Endothelial cell of umbilical vein (primary cell): ENCODE data around the gene TRIM68. TPM values are rescaled to one million over a fixed set of nuclear protein-coding genes. Genes with fewer than 3 reads are reported as not detected.

ENCODE experiments used
- BruUV-seq: library from RNA; stranded (reverse); fragments of 400-500 nt; replicated peaks from 2 replicates; lab custom pipeline; 2021; lab: Mats Ljungman, UMichigan
- CTCF ChIA-PET: fragments of 300-600, 350-600 bp; sonication (Branson Sonifier 250); formaldehyde crosslinking; loops from one replicate; lab custom pipeline; 2021; ENCODE audit warnings: antibody characterized with exemption, inconsistent platforms; lab: Charles Lee
- POLR2A ChIA-PET: fragments of 300-600, 350-600 bp; sonication (Branson Sonifier 250); formaldehyde crosslinking; loops from one replicate; lab custom pipeline; 2021; ENCODE audit warnings: antibody characterized with exemption, inconsistent platforms; lab: Charles Lee
- DNase-seq: peaks from one replicate; pipeline ENCODE4 v3.0.0-alpha.2; 2011; ENCODE audit warnings: low read depth, low spot score
- FAIRE-seq: peaks from 2 replicates; lab custom pipeline; 2011; peaks lifted over from hg19 to GRCh38; lab: Jason Lieb, UNC
- H2AFZ ChIP-seq: 2 replicates; pipeline ENCODE4 v1.6.0; 2012; ENCODE audit warnings: low read depth, low read length, control low read depth, inconsistent platforms
- H3K27ac ChIP-seq: 2 replicates; pipeline ENCODE4 v1.5.1; 2011; ENCODE audit warnings: low read depth, mild to moderate bottlenecking, control low read depth, low read length, moderate library complexity; ENCODE audit not compliant: insufficient read depth
- H3K27me3 ChIP-seq, 2 experiments: 2 replicates each; pipeline versions ENCODE4 v1.6.0 to v1.6.1; 2011; ENCODE audit warnings: low read length in 2 of 2, mixed read lengths in 1 of 2; ENCODE audit not compliant: control insufficient read depth in 2 of 2, insufficient read depth in 2 of 2
- H3K36me3 ChIP-seq, 2 experiments: 2 replicates in 1 of 2; 3 replicates in 1 of 2; pipeline ENCODE4 v1.5.1; 2011; ENCODE audit warnings: low read length in 2 of 2, mild to moderate bottlenecking in 1 of 2, moderate library complexity in 1 of 2; ENCODE audit not compliant: control insufficient read depth in 2 of 2, insufficient read depth in 2 of 2; ENCODE audit errors: extremely low read depth in 1 of 2
- H3K4me1 ChIP-seq: 3 replicates; pipeline ENCODE4 v1.5.1; 2011; ENCODE audit warnings: mild to moderate bottlenecking, low read length; ENCODE audit not compliant: control insufficient read depth, insufficient read depth; ENCODE audit errors: extremely low read depth
- H3K4me2 ChIP-seq: 2 replicates; pipeline ENCODE4 v1.6.1; 2011; ENCODE audit warnings: low read length, control low read depth, mixed read lengths; ENCODE audit not compliant: insufficient read depth
- H3K4me3 ChIP-seq, 3 experiments: fragments of 200-600 bp in 1 of 3; sonication (generic), shearing (Covaris generic) in 1 of 3; replicated peaks in 1 of 3; 2 replicates each; pipeline ENCODE4 v1.5.1; 2011 to 2016; ENCODE audit warnings: control low read depth in 3 of 3, low read length in 3 of 3, mild to moderate bottlenecking in 2 of 3, inconsistent platforms in 1 of 3, low read depth in 1 of 3, moderate library complexity in 1 of 3; ENCODE audit not compliant: insufficient read depth in 1 of 3
- H3K79me2 ChIP-seq: 2 replicates; pipeline ENCODE4 v1.6.0; 2012; ENCODE audit warnings: low read length, inconsistent platforms; ENCODE audit not compliant: control insufficient read depth, insufficient read depth
- H3K9ac ChIP-seq: replicated peaks from 2 replicates; pipeline ENCODE3; 2011; ENCODE audit warnings: low read length, control low read depth; ENCODE audit not compliant: insufficient read depth; ENCODE audit errors: extremely low read depth
- H3K9me1 ChIP-seq: replicated peaks from 3 replicates; pipeline ENCODE4 v1.6.0; 2011; ENCODE audit warnings: mild to moderate bottlenecking, low read length; ENCODE audit not compliant: control insufficient read depth, insufficient read depth; ENCODE audit errors: extremely low read depth
- H3K9me3 ChIP-seq: replicated peaks from 2 replicates; pipeline ENCODE4 v1.5.1; 2012; ENCODE audit warnings: low read length, inconsistent platforms; ENCODE audit not compliant: control insufficient read depth, insufficient read depth
- H4K20me1 ChIP-seq: replicated peaks from 2 replicates; pipeline ENCODE3; 2011; ENCODE audit warnings: mild to moderate bottlenecking, low read length; ENCODE audit not compliant: control insufficient read depth, insufficient read depth; ENCODE audit errors: extremely low read depth
- EZH2 ChIP-seq: IDR thresholded peaks from 2 replicates; pipeline ENCODE4 v1.6.1; 2012; ENCODE audit warnings: borderline replicate concordance, low read depth, mild to moderate bottlenecking, moderate library complexity, low read length, inconsistent platforms; ENCODE audit not compliant: severe bottlenecking
- FOS ChIP-seq: IDR thresholded peaks from 2 replicates; pipeline ENCODE4 v1.6.1; 2011; ENCODE audit warnings: mild to moderate bottlenecking, low read length, moderate library complexity, borderline replicate concordance; ENCODE audit not compliant: insufficient read depth
- GATA2 ChIP-seq: IDR thresholded peaks from 2 replicates; pipeline ENCODE4 v1.7.0; 2011; ENCODE audit warnings: low read depth, mild to moderate bottlenecking, moderate library complexity, mixed read lengths, low read length; ENCODE audit not compliant: insufficient read length, insufficient read depth
- JUN ChIP-seq: IDR thresholded peaks from 2 replicates; pipeline ENCODE4 v1.6.1; 2011; ENCODE audit warnings: borderline replicate concordance, low read depth; ENCODE audit not compliant: insufficient read length, insufficient read depth
- MYC ChIP-seq: IDR thresholded peaks from one replicate; pipeline ENCODE4 v1.6.1; 2011; ENCODE audit warnings: mild to moderate bottlenecking, low read depth, low read length
- POLR2A ChIP-seq: IDR thresholded peaks from 2 replicates; pipeline ENCODE4 v1.6.1; 2012; ENCODE audit warnings: low read depth, mild to moderate bottlenecking, control low read depth, low read length
- POLR2AphosphoS5 ChIP-seq: IDR thresholded peaks from 2 replicates; pipeline ENCODE4 v1.6.1; 2012; ENCODE audit warnings: low read depth, mild to moderate bottlenecking, control low read depth, low read length, moderate library complexity; ENCODE audit not compliant: insufficient read depth
- dilution Hi-C: fragments of 300-500 bp; cut with MboI; formaldehyde crosslinking; loops from one replicate; pipeline ENCODE4 v1.15.0; 2019; ENCODE audit warnings: low sequenced_read_pairs; ENCODE audit not compliant: extremely low pct_ligation_motif_present
- intact Hi-C: fragments of 100-400 bp; cut with micrococcal nuclease; formaldehyde crosslinking; loops from one replicate; pipeline ENCODE4 v1.10.0; 2022
- polyA plus RNA-seq, 4 experiments: library from polyadenylated mRNA; depleted of rRNA in 3 of 4; stranded (reverse) in 3 of 4; unstranded in 1 of 4; fragments of >200 nt; gene quantifications; 2 replicates each; pipeline versions ENCODE4 v1.2.1 to v1.2.3, GENCODE V29; 2011 to 2012; ENCODE audit warnings: missing spikeins in 1 of 4
- total RNA-seq: library from RNA; stranded (reverse); gene quantifications from 2 replicates; pipeline ENCODE4 v1.2.3, GENCODE V29; 2021
- TF ChIP-seq, protein P1 (sequence below), 2 donors: IDR thresholded peaks; 1 replicate in 1 of 2; 2 replicates in 1 of 2; pipeline ENCODE4 v1.5.1; 2011; ENCODE audit warnings: low read length in 2 of 2, mild to moderate bottlenecking in 2 of 2, moderate library complexity in 2 of 2, control low read depth in 1 of 2, inconsistent platforms in 1 of 2, low read depth in 1 of 2; ENCODE audit not compliant: insufficient read depth in 1 of 2; ENCODE audit errors: extremely low read depth in 1 of 2
- TF ChIP-seq, protein P2 (sequence below): IDR thresholded peaks from 2 replicates; pipeline ENCODE4 v1.6.1; 2011; ENCODE audit not compliant: insufficient read depth, insufficient read length

The TRIM68 gene
- total and polyA plus RNA-seq, 2 donors (not counting 3 experiments of a cell fraction or from before 2014, with no cell fraction given), result 8.1 to 11.3 TPM

DNA sequence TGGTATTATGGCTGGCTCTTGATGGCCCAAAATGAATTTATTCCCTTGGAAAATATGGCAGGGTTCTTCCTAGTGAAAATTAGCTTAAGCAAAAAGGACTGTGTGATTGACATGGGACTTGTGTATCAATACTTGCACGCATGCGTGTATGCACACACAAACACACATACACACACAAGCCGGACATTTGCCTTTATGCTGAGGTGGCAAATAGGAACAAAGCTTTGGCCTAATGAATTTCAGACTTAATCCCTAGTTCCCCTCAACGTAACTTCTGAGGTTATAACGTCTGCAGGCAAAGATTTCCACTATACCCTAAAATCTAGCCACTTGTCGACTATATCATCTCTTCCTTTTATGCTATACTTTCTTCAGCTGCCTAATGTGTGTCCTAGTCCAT lies 29.4 kb downstream of the TRIM68 start:
- Histone ChIP-seq H3K4me3 (no peak overlapping the region), H3K79me2 (no peaks in the 10 kb centered on the region), H4K20me1 (no peaks in the 10 kb centered on the region), H3K9ac (no peak overlapping the region), H3K9me1 (no peaks in the 10 kb centered on the region), H3K4me1 (no peaks in the 10 kb centered on the region), H3K9me3 (no peaks in the 10 kb centered on the region), H3K27me3 (no peaks in the 10 kb centered on the region), H3K36me3 (no peaks in the 10 kb centered on the region), H2AFZ (no peak overlapping the region), H3K27ac (no peak overlapping the region), H3K4me2 (no peak overlapping the region)
- ChIA-PET POLR2A (no interaction called here), CTCF (no interaction called here)
- TF ChIP-seq GATA2, result no peak
- no peak for TF ChIP-seq POLR2AphosphoS5
- TF ChIP-seq POLR2A, result no peak
- TF ChIP-seq, protein P1, sequence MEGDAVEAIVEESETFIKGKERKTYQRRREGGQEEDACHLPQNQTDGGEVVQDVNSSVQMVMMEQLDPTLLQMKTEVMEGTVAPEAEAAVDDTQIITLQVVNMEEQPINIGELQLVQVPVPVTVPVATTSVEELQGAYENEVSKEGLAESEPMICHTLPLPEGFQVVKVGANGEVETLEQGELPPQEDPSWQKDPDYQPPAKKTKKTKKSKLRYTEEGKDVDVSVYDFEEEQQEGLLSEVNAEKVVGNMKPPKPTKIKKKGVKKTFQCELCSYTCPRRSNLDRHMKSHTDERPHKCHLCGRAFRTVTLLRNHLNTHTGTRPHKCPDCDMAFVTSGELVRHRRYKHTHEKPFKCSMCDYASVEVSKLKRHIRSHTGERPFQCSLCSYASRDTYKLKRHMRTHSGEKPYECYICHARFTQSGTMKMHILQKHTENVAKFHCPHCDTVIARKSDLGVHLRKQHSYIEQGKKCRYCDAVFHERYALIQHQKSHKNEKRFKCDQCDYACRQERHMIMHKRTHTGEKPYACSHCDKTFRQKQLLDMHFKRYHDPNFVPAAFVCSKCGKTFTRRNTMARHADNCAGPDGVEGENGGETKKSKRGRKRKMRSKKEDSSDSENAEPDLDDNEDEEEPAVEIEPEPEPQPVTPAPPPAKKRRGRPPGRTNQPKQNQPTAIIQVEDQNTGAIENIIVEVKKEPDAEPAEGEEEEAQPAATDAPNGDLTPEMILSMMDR (IDR thresholded peaks at IDR 0.05; ENCODE audit: extremely low read depth in 1 of 2, insufficient read depth in 1 of 2, low read depth in 1 of 2, low read length in 2 of 2), result no peak
- no peak for TF ChIP-seq FOS
- TF ChIP-seq EZH2, result no peak
- TF ChIP-seq, protein P2, sequence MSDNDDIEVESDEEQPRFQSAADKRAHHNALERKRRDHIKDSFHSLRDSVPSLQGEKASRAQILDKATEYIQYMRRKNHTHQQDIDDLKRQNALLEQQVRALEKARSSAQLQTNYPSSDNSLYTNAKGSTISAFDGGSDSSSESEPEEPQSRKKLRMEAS, result no peak
- no peak for TF ChIP-seq JUN
- TF ChIP-seq MYC, result no peak
- DNase-seq (no peak), FAIRE-seq (no peak)
- BruUV-seq, result no TSS peak
- dilution Hi-C loops (no loop called here), intact Hi-C loops (no loop called here)
